Epithelial cell of prostate (primary cell): ENCODE data around the gene EEF1A2.
"Not testable (repeated sequence)": the region's sequence is repeated elsewhere in the genome, so short reads cannot be mapped to it uniquely, and the experiment has no call there.

ENCODE experiments used
- DNase-seq: peaks from one replicate; pipeline ENCODE4 v3.0.0-alpha.2; 2011; ENCODE audit warnings: low read depth, low spot score
- H3K27ac ChIP-seq: fragments of 450-650 bp; 2 replicates; pipeline ENCODE4 v1.5.1; 2017; ENCODE audit warnings: mild to moderate bottlenecking

EEF1A2 gene

DNA sequence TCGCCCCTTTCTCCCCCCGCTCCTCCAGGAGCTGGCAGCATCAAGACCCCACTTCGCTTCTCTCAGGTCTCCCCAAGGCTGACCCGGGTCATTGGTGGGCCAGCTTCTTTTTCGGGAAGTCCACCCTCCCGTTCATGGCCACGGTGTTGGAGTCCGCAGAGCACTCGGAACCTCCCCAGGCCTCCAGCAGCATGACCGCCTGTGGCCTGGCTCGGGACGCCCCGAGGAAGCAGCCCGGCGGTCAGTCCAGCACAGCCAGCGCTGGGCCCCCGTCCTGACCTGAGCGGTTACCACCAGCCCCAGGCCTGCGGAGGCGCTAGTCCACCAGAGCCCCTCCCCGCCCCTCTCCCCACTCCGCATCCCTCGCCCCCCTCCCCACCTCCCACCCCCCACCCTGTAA is 22.7 kb upstream of the EEF1A2 start:
- no peak for DNase-seq
- H3K27ac ChIP-seq = peak overlapping the region; percentile 89

DNA sequence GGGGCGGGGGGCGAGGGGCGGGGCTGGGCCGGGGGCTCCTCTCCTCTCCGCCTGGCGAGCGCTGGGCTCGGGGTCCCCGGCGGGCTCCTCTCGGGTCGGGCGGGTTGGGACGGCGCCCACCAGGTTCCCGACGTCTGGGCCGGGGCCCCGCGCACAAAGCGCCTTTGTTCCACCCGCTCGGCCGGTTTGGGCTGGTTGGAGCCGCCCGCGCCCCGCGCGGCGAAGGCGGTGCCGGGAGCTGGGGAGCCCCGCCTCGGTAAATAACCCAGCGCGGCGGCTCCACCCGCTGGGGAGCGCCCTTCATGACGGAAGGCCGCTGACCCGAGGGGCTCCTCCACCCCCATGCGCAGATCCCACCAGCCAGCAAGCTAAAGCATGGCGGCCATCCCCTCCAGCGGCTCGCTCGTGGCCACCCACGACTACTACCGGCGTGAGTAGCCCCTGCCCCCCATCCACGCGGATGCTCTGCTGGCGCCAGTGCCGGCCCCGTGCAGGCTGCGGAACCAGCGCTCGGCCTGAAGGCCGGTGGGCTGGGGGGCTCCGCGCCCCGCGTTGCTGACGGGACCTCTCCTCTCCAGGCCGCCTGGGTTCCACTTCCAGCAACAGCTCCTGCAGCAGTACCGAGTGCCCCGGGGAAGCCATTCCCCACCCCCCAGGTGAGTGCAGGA is 22.2 kb upstream of the EEF1A2 start:
- no peak for DNase-seq
- H3K27ac ChIP-seq = peak overlapping the region; percentile 89

DNA sequence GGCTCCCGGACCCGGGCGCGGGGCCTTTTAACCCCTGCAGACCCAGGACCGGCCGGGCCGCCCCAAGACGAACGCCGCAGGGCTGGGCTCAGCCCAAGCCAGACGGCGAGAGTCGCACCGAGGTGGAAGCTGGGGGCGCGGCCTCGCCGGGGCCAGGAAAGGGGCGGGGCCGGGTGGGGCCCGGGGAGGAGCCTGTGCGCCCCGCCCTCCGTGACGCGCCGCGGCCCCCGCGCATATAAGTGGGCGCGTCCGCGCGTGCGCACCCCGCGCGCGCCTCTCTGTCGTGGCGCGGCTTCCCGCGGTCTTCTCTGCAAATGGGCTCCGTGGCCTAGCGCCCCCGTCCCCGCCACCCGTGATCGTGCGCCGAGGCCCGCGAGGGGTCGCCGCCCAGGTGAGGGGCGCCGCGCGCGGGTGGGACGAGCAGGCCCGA is 21.6 kb upstream of the EEF1A2 start, which contains the start of gene PPDPF:
PPDPF (plus strand) TSS at position 262 of the 430 bp plus-strand sequence. CDS start 544 bp downstream, outside the sequence.
- peak within 1 kb of the TSS; percentile 89 for H3K27ac ChIP-seq
- no peak for DNase-seq

DNA sequence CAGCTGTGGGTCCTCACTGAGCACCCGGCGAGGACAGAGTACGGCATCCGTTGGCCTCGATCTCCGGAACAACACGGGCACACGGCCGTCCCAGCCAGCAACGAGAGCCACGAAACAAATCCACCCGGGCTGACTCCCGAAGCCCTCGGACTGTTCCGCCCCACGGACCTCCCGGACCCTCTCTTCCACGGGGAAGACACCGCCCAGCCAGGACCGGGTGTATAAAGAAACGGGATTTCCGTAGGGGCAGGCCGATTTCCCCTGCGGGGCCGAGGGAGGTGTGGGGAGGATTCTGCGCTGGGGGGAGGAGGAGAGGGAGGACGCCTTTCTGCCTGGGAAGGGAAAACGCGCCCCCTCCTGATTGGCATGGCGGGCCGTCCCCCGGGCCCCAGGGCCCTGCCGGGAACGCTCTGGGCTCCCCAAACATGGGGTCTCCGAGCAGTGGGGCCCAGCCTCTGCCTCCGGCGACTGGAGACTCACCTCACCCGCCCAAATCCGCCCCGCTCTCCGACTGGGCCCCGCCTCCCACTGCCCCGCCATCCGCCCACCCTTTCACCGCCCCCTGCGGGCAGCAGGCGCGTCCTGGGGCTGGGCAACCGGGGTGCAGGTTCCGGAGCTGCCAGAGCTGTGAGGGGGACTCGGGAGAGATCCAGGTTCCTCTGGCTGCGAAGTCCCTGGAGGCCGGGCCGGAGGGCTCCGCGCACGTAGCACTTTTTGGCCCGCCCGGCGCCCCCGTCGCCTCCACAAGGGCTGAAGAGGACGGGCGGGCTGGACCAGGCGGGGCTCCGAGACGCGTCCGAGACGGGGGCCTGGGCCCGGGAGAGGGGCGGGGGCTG is 21.0 kb upstream of the EEF1A2 start:
- no peak for DNase-seq
- peak overlapping the region; percentile 89 for H3K27ac ChIP-seq

DNA sequence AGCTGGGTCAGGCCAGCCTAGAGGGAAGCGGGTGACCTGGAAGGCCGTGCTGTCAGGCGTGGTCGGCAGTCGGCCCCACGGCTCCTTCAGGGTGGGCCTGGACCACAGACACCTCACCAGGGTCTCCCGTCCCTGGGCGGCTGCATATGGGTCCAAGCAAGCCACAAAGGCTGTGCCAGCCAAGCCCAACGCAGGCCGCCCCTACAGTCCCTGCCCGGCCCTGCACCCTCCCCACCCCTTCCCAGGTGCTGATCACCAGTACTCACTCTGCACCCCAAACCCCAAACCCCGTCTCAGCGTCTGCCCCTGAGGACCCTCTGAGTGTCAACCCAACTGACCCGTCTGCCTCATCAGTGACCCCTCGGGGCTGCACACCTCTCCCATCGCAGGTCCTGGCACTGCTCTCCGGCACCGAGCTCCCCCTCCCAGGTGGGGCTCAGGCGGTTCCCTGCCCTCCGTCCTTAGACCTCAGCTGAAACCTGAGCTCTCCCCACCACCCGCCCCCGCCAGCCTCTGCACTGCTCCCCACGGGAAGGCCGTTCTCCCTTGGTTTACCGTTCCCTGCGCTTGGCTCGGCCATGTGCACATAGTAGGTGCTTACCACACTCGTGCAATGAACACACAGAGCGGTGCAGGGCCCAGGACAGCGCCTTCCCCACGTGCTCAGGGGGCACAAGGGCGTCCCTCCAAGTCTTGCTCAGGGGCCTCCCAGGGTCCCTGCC is 20.2 kb upstream of the EEF1A2 start:
- DNase-seq = no peak
- H3K27ac ChIP-seq = no peak overlapping the region

DNA sequence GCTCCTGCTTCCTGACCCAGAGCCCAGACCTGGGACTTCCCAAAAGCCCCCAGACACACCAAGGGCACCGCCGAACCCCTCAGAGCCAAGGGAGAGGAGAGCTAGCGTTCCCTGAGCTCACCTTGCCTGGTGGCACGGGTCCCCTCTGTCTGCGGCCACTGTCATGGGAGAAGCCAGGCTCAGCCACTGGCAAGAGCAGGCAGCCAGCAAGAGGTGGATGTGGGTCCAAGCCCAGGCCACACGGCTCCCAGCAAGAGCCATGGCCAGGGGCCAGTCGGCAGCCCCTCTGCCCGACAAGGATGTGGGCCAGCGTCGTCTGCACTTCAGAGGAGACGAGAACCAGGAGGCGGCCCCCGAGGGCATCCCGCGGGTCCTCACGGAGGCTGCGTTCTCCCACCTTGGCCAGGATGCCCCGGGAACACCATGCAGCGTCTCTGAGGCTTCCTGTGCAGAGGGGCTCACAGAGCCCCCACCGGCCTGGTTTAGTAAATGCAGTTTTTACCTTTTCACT is 19.5 kb upstream of the EEF1A2 start:
- no peak for DNase-seq
- no peak overlapping the region for H3K27ac ChIP-seq

DNA sequence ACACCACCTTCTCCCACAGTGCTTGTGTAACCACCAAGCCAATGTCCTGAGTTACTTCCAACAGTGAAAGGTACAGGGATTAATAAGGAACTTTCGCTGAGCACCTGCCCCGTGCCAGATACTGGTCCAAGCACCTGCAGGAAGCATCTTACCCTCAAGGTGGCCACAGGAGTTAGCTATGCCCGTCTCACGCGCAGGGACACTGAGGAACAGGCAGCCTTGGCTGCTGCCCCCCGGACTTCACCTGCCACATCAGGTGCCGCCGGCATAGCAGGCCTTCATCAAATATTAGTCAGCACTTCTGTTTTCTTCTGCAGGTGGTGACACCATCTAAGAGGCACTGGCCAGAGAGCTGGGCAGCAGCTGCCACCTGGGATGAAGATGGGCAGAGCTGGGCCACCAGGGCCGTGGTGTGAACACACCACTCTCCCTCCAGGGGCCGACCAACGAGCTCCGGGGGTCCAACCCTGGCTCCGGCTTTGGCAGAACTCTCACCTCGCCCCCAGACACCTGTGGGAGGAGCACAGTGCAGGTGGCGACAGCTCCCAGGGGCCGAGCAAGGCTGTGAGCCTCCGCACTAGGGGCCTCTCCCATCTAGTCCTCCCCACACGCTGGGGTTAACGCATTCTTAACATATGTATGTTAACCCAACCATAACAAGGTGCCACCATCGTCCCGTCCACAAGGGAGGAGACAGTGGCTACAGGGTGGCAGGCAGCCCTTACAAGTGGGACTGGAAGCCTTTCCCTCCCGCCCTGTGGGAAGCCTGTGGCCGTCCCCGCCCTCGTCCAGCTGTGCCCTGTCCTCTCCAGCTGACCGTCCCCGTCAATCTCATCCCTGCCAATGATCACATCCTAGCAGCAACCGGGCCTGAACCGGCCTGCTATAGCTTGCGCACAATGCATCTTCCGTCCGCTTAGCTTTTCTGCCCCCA is 18.8 kb upstream of the EEF1A2 start:
- no peak overlapping the region for H3K27ac ChIP-seq
- DNase-seq = no peak

DNA sequence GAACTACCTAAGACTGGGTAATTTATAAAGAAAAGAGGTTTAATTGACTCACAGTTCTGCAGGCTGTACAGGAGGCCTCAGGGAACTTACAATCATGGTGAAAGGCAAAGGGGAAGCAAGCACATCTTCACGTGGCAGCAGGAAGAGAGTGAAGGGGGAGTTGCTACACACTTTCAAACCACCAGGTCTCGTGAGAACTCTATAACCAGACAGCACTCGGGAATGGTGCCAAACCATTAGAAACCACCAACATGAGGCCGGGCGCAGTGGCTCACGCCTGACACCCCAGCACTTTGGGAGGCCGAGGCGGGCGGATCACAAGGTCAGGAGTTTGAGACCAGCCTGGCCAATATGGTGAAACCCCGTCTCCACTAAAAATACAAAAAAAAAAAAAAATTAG is 15.6 kb upstream of the EEF1A2 start:
- H3K27ac ChIP-seq, DNase-seq: not testable (repeated sequence)

DNA sequence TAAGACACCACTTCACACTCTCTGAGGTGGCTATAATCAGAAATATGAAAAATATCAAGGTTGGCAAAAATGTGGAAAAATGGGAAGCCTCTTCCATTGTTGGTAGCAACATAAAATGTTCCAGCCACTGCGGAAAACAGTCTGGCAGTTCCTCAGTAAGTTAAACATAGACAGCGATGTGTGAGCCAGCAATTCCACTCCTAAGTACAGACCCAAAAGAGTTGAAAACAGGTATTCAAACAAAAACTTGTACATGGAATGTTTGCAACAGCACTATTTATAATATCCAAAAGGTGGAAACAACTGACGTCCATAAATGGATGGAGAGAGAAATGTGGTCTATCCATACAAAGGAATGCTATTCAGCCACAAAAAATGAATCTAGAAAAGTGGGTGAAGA is 14.3 kb upstream of the EEF1A2 start:
- no peak for DNase-seq
- no peak overlapping the region for H3K27ac ChIP-seq

DNA sequence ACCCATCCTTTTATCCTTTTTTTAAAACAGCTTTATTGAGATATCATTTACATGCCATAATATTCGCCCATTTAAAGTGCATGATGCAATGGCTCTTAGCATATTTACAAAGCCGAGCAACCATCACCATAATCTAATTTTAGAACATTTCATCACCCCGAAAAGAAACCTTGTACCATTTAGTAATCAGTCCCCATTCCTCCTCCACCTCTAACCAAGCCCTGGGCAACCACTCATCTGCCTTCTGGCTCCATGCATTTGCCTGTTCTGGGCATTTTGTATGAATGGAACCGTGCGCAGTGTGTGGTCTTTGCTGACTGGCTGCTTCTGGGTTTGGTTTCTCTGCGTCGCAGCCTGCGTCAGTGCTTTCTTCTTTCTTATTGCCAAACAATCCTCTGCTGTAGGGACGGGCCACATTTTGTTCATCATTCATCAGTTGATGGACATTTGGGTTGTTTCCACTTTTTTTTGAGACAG is 10.2 kb upstream of the EEF1A2 start:
- no peak for DNase-seq
- H3K27ac ChIP-seq = no peak overlapping the region

DNA sequence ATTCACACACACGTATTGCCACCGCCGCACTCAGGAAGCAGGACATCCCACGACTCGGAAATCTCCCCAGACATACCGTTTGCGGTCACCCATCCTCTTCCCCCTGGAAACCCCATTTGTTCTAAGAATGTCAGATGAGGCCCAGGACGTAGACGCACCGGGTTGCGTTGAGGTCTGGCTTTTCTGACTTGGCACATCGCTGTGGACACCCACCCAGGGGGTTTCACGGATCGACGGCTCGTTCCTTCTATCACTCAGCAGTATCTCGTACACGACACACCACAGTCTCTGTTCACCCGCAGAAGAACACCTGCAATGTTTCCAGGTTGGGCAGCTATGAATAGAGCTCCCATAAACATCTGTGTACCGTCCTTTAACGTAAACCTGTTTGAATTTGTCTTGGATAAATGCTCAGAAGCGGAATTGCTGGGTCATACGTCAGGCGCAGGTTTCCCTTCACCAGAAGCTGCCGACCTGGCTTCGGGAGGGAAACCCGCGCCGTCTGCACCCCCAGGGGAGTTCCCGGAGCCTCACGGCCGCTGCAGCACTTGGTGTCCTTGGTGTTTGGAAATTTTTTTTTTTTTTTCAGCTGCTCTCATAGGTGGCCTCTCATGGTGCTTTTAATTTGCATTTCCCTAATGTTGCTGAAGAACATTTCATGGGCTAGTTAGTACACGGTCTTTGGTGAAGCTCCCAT is 9.3 kb upstream of the EEF1A2 start:
- no peak overlapping the region for H3K27ac ChIP-seq
- no peak for DNase-seq

DNA sequence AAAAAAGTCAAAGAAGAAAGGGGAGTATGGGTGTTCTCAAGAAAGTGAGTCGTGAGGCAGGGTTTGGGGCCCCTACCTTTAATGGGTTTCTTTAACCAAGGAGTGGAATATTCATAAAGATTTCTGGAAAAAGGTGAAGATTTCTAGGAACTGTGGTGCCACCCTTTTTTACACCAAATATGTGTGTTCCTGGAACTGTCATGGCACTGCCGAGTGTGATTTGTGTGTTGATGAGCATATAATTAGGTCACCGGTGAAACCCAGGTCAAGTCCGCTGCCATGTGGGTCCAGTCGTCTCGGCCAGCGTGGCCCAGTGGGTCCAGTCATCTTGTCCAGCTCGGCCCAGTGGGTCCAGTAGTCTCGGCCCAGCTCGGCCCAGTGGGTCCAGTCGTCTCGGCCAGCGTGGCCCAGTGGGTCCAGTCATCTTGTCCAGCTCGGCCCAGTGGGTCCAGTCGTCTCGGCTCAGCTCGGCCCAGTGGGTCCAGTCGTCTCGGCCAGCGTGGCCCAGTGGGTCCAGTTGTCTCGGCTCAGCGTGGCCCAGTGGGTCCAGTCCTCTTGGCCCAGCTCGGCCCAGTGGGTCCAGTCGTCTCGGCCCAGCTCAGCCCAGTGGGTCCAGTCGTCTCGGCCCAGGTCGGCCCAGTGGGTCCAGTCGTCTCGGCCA is 8.3 kb upstream of the EEF1A2 start:
- H3K27ac ChIP-seq = no peak overlapping the region
- DNase-seq = no peak

DNA sequence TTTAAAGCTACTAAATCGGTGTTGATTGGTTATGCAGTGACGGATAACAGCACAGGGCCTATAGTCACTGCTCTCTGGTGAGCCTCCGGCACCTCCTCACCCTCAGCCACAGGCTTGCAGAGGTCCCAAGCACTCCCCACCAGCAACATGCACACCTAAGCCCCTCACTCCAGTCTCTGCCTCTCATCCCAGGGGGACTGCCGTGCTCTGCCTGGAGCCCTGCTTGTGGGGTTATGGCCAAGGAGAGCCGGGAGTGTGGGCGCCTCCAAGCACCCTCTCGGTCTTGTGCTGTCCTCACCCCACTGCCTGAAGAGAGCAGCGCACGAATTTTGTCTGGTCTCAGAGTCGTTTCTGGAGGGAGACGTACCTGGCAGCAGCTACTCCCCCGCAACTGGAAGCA is 6.8 kb upstream of the EEF1A2 start:
- no peak overlapping the region for H3K27ac ChIP-seq
- no peak for DNase-seq

DNA sequence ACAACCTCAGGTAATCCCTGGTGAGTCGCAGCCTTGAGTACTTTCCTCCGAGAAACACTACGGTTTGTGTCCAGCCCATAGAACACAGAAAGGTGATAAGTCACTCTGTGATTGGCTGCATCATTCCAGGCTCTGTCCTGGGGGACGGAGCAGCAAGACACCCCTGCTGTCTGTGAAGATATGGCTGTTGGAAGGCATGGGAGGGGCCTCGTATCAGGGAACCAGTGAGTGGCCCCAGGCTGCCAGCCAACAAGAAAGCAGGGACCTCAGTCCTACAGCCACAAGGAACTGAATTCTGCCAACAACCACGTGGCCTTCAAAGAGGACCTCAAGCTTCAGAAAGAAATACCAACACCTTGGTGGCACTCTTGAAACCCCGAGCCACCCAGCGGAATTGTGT is 6.4 kb upstream of the EEF1A2 start:
- no peak overlapping the region for H3K27ac ChIP-seq
- DNase-seq = no peak

DNA sequence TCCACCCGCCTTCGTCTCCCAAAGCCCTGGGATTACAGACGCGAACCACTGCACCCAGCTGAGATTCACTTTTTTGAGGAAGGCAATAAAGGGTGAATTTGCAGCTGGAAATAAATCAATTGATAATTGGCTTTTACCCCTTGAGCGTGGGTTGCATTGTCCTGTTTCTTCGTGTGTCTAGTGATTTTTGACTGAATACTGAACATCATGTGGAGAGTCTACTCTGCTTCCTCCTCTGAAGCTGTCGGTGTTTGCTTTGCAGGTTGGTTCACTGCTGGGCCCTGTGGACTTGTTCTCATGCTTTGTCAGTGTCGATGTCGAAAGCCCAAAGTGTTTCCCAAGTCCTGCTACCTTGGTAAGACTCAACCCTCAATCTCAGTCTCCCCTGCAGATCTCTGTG is 5.8 kb upstream of the EEF1A2 start:
- H3K27ac ChIP-seq = no peak overlapping the region
- no peak for DNase-seq

DNA sequence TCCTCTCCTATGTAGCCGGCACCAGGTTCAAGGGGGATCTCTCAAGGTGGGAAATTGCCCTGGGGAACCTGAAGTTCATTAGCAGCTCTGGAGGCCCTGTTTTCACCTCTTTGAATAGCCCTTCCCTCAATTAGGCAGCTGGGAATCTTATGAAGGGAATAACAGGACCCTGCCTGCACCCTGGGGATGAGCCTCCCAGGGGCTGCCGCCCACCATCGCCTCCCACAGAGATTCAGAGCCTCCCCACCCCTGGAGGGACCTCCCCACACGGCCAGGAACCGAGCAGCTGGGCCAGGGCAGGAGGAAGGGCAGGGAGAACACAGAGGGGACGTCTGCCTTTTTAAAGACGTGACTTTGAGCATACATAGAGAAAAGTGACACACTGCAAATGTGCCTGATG is 4.6 kb upstream of the EEF1A2 start:
- no peak for DNase-seq
- no peak overlapping the region for H3K27ac ChIP-seq

DNA sequence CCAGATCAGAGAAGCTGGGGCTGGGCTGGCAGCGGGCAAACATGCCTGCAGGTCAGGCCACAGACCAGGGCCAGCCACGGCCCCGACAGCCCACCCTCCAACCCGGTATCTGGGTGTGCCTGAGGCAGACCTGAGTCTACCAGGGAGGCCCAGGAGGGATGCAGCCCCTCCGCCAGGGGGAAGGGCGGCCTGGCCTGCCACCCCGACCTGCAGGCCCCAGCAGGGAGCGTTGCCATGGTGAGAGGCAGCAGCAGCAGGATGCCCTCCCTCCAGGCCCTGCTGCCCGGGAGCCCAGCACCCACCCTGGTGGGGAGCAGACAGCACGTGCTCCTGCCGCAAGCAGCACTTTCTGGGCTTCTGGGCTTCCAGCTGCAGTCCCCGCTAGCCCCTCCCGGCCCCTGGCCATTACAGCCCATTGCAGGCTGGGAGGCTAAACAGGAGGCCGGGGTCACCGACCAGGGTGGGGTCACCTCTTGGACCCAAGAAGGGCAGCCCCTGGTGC is 3.8 kb upstream of the EEF1A2 start:
- no peak for DNase-seq

More for the DNA sequence above, 3.8 kb upstream of the EEF1A2 start:
- H3K27ac ChIP-seq = no peak overlapping the region
